OCI-LY1 (cell line): ENCODE results near the gene ELN.

Source experiments
- H2AFZ ChIP-seq: fragments of 200-600 bp; sonication (generic), shearing (Covaris generic); 2 replicates; pipeline ENCODE4 v1.6.0; 2014; ENCODE audit warnings: antibody characterized with exemption, mild to moderate bottlenecking, low read length
- H3F3A ChIP-seq: fragments of 200-600 bp; sonication (generic), shearing (Covaris generic); 2 replicates; pipeline ENCODE4 v1.6.0; 2014; ENCODE audit warnings: mild to moderate bottlenecking, antibody characterized with exemption, low read length, moderate library complexity; ENCODE audit not compliant: insufficient read depth
- H3K27ac ChIP-seq: fragments of 200-600 bp; sonication (generic); 2 replicates; pipeline ENCODE4 v1.5.1; 2014; ENCODE audit warnings: low read length, mixed run types, mild to moderate bottlenecking, low read depth; ENCODE audit not compliant: poor library complexity, severe bottlenecking
- H3K27me3 ChIP-seq: fragments of 200-600 bp; sonication (generic); 2 replicates; pipeline ENCODE4 v1.6.0; 2014; ENCODE audit warnings: antibody characterized with exemption, mild to moderate bottlenecking, low read length, moderate library complexity; ENCODE audit not compliant: insufficient read depth
- H3K36me3 ChIP-seq: fragments of 200-600 bp; sonication (generic); 2 replicates; pipeline ENCODE4 v1.6.1; 2014; ENCODE audit warnings: mild to moderate bottlenecking, antibody characterized with exemption, low read length, moderate library complexity, mixed read lengths; ENCODE audit not compliant: insufficient read depth
- H3K4me1 ChIP-seq: fragments of 200-600 bp; sonication (generic); 2 replicates; pipeline ENCODE4 v1.5.1; 2014; ENCODE audit warnings: mild to moderate bottlenecking, low read length, moderate library complexity; ENCODE audit not compliant: insufficient read depth, severe bottlenecking
- H3K4me2 ChIP-seq: fragments of 200-600 bp; sonication (generic), shearing (Covaris generic); 2 replicates; pipeline ENCODE4 v1.6.1; 2014; ENCODE audit warnings: low read length
- H3K4me3 ChIP-seq: fragments of 200-600 bp; sonication (generic); 2 replicates; pipeline ENCODE4 v1.5.1; 2014; ENCODE audit warnings: low read length, low read depth, mild to moderate bottlenecking, mixed read lengths; ENCODE audit not compliant: poor library complexity, severe bottlenecking
- H3K79me2 ChIP-seq: fragments of 200-600 bp; shearing (Covaris generic); 2 replicates; pipeline ENCODE4 v1.6.1; 2016; ENCODE audit warnings: mixed run types, low read length, mixed read lengths; ENCODE audit not compliant: insufficient read depth
- H3K9ac ChIP-seq: fragments of 200-600 bp; sonication (generic), shearing (Covaris generic); 2 replicates; pipeline ENCODE4 v1.6.1; 2014; ENCODE audit warnings: mild to moderate bottlenecking, low read length, mixed read lengths
- H3K9me2 ChIP-seq: fragments of 200-600 bp; sonication (generic), shearing (Covaris generic); 2 replicates; pipeline ENCODE4 v1.6.1; 2014; ENCODE audit warnings: low read depth, mild to moderate bottlenecking, low read length, mixed read lengths
- H3K9me3 ChIP-seq: fragments of 200-600 bp; shearing (Covaris generic); 2 replicates; pipeline ENCODE4 v1.6.1; 2014; ENCODE audit warnings: low read length, mixed read lengths
- H4K20me1 ChIP-seq: fragments of 200-600 bp; sonication (generic), shearing (Covaris generic); 2 replicates; pipeline ENCODE4 v1.6.0; 2016; ENCODE audit warnings: mild to moderate bottlenecking, low read length; ENCODE audit not compliant: insufficient read depth
- CTCF ChIP-seq: fragments of 200-600 bp; sonication (generic), shearing (Covaris generic); IDR thresholded peaks from 2 replicates; pipeline ENCODE4 v1.5.1; 2017; ENCODE audit warnings: mild to moderate bottlenecking, antibody characterized with exemption, low read length, moderate library complexity, mixed read lengths
- EZH2 ChIP-seq: fragments of 200-600 bp; sonication (generic), shearing (Covaris generic); IDR thresholded peaks from 2 replicates; pipeline ENCODE4 v1.8.0; 2017; ENCODE audit warnings: borderline replicate concordance, mixed run types, mild to moderate bottlenecking, antibody characterized with exemption, low read length, moderate library complexity, mixed read lengths

The ELN gene

GRCh38 chr7:74061840-74062539 is 34.0 kb downstream of the ELN start:
- H3K27me3 ChIP-seq = peaks cover 10% of the 10 kb centered on the region; the same call in 1 of the 2 replicates
- no peaks in the 10 kb centered on the region for H3K36me3 ChIP-seq
- H4K20me1 ChIP-seq = no peaks in the 10 kb centered on the region
- peak overlapping the region; percentile 30 for H3K4me3 ChIP-seq
- no peak overlapping the region for H2AFZ ChIP-seq
- H3K9me3 ChIP-seq = no peaks in the 10 kb centered on the region
- H3F3A ChIP-seq = no peaks in the 10 kb centered on the region
- TF ChIP-seq CTCF (no peak), EZH2 (no peak)
- H3K9me2 ChIP-seq = no peaks in the 10 kb centered on the region
- H3K4me1 ChIP-seq = peaks cover 9% of the 10 kb centered on the region
- no peak overlapping the region for H3K27ac ChIP-seq
- H3K79me2 ChIP-seq = no peaks in the 10 kb centered on the region
- H3K4me2 ChIP-seq = peak overlapping the region; percentile 63
- no peak overlapping the region; the same call in 1 of the 2 replicates for H3K9ac ChIP-seq

DNA sequence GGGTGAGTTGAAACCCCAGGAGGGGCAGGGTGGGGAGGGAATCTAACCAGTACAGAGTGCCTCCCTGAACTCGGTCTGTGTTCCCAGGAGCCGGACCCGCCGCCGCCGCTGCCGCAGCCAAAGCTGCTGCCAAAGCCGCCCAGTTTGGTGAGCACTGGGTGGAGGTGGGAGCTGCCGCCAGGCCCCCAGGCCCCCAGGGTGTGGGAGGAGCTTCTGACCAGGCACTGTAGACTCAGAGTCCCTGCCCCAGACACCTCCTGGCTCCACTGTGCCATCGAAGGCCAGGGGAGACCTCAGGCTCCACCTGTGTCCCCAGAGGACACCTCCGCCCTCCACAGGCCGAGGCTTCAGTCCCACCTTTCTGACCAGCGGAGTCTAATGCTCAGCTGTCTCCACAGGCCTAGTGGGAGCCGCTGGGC is 35.3 kb downstream of the ELN start:
- Histone ChIP-seq H3K9me3 (no peaks in the 10 kb centered on the region), H3K4me3 (no peak overlapping the region), H4K20me1 (no peaks in the 10 kb centered on the region), H3K9ac (no peak overlapping the region), H3K27me3 (peaks cover 10% of the 10 kb centered on the region; the same call in 1 of the 2 replicates), H3F3A (no peaks in the 10 kb centered on the region), H3K4me2 (no peak overlapping the region), H3K4me1 (peaks cover 13% of the 10 kb centered on the region), H3K79me2 (no peaks in the 10 kb centered on the region), H3K27ac (no peak overlapping the region), H3K36me3 (no peaks in the 10 kb centered on the region), H2AFZ (no peak overlapping the region), H3K9me2 (no peaks in the 10 kb centered on the region)
- no peak for TF ChIP-seq CTCF
- TF ChIP-seq EZH2 = no peak

- H3K27me3 ChIP-seq = peaks cover 10% of the 10 kb centered on the region; the same call in 1 of the 2 replicates
- H3K79me2 ChIP-seq = no peaks in the 10 kb centered on the region
- no peaks in the 10 kb centered on the region for H3F3A ChIP-seq
- no peak overlapping the region for H3K4me2 ChIP-seq
- no peak for TF ChIP-seq EZH2
- TF ChIP-seq CTCF = no peak
- H3K36me3 ChIP-seq = no peaks in the 10 kb centered on the region
- H3K4me3 ChIP-seq = no peak overlapping the region
- peaks cover 13% of the 10 kb centered on the region for H3K4me1 ChIP-seq
- H4K20me1 ChIP-seq = no peaks in the 10 kb centered on the region
- H3K9ac ChIP-seq = no peak overlapping the region
- H3K9me2 ChIP-seq = no peaks in the 10 kb centered on the region
- no peak overlapping the region for H2AFZ ChIP-seq
- no peak overlapping the region for H3K27ac ChIP-seq
- H3K9me3 ChIP-seq = no peaks in the 10 kb centered on the region
These were observed 35.7 kb downstream of the ELN start for GRCh38 chr7:74063646-74064045.
